Activated T-cell treated with anti-CD3 and anti-CD28 coated beads, Interleukin-2, amount 50 U/mL, for 1 hour (primary cell): ENCODE measurements around the gene C6orf141.

Experiments
- DNase-seq: peaks from one replicate; pipeline ENCODE4 v3.0.0-alpha.2; 2020

The C6orf141 gene

GRCh38 chr6:49540614-49541013 is 9.9 kb upstream of the C6orf141 start:
- DNase-seq = no peak

GRCh38 chr6:49541210-49541724 is 9.2 kb upstream of the C6orf141 start:
- DNase-seq = no peak

DNA sequence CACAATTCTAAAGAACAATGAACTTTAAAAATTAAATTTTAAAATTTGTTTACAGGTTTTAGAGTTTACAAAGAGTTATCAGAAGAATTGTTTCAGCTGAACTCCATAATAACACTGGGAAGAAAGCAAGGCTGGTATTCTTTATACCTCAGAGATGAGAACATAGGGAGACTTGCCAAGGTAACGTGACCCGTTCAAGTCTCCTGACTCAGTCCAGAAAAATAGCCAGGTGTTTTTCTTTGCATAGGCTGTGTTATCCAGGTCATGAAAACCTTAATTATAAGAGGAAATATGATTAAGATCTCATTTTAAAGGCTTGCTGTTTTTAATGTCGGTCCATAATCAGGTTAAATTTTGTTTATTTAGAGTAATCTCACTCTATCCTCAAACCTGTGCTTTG is 8.5 kb upstream of the C6orf141 start:
- no peak for DNase-seq

- no peak for DNase-seq
Measured at GRCh38 chr6:49543087-49543858, 7.2 kb upstream of the C6orf141 start.

DNA sequence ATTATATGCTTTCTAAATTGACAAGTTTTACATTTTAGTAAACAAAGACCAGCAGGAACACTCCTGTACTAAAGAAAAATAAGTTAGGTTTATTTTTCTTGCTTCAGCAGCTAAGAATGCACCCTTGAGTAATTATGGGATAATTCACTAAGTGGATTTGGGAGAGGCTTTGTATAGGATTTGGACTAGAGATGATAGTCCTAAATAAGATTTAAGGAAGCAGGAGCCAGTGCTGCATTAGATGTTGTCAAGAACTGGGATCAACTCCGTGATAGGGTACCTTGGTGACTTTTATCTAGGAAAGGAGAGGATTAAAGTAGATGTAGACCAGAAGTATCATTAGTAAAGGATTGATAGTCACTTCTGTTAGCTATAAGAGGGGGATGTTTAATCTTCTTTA is 4.1 kb upstream of the C6orf141 start:
- DNase-seq = no peak

DNA sequence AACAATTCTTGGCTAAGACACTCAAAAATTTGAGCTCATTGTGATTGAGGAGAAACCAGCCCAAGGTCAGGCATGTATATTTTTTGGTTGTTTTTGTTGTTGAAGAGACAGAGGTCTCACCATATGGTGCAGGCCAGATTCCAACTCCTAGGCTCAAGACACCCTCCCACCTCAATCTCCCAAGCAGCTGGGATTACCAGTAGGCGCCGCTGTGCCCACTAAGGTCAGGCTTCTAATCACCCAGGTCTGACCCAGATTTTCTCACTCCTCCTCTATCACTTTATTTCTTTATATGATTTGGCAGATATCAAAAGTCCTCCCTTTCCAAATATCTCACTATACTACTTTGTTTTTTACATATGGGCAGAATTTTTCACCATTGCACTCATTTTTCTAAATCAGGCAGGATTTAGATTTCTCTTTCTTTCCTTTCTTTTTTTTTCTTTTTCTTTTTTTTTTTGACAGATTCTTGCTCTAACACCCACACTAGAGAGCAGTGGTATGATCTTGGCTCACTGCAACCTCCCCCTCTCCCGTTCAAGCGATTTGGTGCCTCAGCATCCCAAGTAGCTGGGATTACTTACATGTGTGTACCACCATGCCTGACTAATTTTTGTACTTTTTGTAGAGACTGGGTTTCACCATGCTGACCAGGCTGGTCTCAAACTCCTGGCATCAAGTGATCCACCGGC is 1.7 kb upstream of the C6orf141 start:
- DNase-seq = no peak

DNA sequence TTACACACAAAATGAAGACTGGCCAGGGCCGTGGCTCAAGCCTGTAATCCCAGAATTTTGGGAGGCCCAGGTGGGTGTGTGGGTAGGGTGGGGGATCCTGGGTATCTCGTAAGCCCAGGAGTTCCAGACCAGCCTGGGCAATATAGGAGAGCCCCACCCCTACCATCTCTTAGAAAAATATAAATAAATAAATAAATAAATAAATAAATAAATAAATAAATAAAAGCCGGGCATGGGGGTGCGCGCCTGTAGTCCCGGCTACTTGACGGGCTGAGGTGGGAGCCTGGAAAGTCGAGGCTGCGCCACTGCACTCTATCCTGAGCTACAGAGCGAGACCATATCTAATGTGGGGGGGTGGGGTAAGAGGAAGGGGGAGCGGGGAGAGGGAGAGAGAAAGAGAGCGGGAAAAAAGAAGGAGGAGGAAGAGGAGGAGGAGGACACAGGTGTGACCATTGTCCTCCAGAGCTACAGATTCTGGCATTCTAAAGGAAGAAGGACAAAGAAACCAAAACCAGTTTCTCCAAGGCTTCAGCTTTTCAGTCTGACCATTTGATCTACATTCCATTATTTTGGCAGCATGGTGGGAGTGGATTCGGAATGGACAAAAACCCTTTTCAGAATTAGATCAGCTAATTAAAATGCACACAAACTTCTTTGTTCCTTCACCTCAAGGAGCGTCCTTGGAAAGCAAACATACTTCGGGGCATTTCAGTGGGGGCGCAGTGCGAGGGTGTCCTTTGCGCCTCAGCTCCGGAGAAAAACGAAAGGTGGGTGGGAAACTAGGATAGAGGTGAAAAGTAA is 577 bp upstream of the C6orf141 start:
- no peak for DNase-seq

DNA sequence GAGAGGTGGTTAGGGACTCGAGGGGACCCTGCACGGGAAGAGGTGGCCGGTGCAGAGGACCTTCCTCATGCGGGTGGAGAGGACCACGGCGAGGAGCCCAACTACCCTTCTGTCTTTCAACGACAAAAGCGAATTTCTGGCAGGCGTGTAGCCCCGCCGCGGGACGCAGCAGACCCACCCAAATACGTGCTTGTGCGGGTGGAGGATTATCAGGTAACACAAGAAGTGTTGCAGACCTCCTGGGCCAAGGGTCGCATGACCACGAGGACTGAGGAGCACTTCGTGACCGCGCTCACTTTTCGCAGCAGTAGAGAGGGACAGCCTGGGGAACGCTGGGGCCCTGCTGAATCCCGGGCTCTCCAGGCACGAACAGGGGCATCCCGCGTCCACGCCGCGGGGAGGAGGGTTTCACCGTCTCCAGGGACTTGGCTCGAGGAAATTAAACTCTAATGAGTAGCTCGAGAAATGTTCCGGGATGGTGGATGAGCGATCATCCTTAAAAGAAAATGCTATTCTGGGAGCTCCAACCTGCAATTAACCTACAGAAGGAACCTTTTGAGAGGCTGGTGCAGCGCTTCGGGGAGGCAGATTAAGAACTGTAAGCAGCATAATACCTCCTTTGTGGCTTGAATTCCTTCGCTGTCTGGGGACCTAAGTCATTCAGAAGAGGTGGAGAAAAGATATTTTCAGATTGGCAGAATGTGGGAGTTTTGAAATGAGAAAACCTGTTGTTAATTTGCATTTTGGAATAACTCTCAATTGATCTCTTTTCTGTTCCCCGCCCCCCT is 804 bp downstream of the C6orf141 start:
- no peak for DNase-seq

- no peak for DNase-seq
Measured at GRCh38 chr6:49551866-49552129, 1.3 kb downstream of the C6orf141 start.

DNA sequence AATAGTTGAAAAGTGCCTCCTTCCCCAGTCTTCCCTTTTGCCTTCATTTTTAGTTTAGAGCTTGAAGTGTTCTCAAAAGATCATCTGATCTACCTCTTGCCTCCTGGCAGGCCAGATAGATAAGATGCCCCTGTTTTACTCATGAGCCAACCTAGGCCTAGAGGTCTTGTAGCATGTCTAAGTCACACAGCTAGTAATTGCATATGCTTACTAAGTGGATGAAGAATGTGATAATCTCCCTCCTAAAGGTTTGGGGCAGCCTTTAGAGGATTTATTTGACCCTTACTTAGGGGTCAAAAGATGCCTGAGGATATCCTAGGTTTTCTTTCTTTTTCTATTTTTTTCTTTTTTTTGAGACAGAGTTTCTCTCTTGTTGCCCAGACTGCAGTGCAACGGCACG is 2.1 kb downstream of the C6orf141 start:
- no peak for DNase-seq

GRCh38 chr6:49553384-49553783 is 2.9 kb downstream of the C6orf141 start:
- DNase-seq = no peak

DNA sequence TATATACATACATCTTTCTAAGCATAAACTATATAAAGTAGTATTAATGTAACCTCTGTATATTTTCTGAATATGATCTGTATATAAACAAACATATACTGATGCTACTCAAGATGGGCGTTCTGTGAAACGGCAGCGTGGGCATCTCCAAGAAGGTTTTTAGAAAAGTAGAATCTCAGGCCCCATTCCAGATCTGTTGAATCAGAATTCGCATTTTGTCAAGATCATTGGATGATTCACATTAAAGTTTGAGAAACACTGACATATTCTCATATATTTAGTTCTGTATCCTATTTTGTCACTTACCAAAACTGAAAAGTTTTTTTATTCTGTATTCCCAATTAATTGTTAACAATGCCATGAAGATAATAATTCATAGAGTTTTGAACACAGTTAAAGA is 5.5 kb downstream of the C6orf141 start:
- no peak for DNase-seq

DNA sequence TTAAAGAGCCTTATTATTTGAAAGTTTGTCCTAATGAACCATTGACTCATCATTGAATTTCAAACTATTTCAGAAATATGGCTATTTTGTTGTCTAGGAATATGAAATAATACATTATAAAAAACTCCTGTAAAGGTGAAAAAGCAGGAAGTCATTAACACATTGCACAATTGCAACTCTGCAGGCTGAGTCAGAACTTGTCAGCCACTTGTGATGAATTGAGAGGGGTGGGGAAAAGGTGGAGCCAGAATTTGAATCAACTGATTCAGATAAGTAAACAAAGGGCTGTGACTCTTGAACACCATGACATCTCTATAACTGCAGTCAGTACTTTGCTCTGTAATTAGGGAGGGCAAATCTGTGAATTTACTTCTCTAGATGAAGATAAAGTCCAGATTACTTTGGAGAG is 6.0 kb downstream of the C6orf141 start:
- DNase-seq = no peak

DNA sequence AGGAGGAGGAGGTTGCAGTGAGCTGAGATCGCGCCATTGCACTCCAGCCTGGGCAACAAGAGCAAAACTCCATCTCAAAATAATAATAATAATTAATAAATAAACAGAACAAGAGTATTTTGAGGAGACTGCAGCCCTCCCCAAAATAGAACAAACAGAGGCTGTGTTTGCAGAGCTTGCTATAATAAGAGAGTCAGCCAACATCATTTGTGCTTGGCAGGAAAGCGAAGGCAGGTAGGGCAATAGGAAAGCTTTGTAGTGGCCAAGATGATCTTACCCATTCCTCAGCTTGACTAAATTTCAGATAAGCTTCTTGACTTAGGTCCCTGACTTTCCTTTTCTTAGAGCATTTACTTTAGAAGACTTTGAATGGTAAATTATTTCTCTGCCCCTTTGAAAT is 6.7 kb downstream of the C6orf141 start:
- no peak for DNase-seq

- no peak for DNase-seq
Measured at GRCh38 chr6:49558238-49558637, 7.8 kb downstream of the C6orf141 start.

DNA sequence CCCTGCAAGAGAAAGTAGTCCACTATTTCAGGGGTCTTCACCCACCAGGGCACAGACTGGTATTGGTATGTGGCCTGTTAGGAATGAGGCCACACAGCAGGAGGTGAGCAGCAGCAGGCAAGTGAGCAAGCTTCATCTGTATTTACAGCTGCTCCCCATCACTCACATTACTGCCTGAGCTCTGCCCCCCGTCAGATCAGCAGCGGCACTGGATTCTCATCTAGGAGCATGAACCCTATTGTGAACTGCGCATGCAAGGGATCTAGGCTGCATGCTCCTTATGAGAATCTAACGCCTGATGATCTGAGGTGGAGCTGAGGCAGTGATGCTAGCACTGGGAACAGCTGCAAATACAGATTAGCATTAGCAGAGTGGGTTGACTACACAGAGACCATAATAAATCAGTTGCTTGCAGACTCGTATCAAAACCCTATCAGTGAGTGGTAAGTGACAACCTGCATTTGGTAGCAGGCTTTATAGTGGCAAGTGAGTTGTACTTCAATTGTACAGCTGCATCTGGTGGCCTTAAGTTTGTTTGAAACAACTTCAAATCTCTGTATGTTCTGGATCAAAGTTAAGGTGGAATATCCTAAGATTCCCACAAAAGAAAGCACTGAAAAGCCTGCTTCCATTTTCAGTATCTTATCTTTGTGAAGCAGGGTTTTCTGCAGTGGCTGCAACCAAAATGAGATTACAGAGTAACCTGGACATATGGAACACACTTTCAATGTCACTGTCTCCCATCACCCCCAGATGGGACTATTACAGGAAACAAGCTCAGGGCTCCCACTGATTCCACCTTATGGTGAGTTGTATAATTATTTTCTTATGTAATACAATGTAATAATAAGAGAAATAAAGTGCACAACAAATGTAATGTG is 12.8 kb downstream of the C6orf141 start:
- no peak for DNase-seq

GRCh38 chr6:49564552-49564951 is 14.1 kb downstream of the C6orf141 start:
- no peak for DNase-seq

GRCh38 chr6:49565261-49565660 is 14.8 kb downstream of the C6orf141 start:
- no peak for DNase-seq

DNA sequence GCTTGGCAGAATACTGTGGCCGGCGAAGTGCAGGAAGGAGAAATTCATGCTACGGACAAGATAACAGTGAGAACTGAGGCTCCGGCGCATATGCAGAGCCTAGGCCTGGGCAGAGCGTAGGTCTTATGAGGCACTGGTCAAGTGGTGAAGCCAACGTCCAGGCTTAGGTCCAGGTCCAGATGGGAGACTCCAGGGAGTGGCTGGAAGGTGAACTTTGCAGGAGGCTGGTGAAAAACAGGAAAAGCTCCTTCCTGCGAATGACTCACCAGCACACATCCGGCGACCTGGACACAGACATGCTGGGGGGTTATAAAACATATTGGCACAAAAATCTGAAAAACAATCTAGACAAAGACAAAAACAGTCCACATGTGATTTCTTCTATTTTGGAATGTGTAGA is 15.4 kb downstream of the C6orf141 start:
- no peak for DNase-seq

DNA sequence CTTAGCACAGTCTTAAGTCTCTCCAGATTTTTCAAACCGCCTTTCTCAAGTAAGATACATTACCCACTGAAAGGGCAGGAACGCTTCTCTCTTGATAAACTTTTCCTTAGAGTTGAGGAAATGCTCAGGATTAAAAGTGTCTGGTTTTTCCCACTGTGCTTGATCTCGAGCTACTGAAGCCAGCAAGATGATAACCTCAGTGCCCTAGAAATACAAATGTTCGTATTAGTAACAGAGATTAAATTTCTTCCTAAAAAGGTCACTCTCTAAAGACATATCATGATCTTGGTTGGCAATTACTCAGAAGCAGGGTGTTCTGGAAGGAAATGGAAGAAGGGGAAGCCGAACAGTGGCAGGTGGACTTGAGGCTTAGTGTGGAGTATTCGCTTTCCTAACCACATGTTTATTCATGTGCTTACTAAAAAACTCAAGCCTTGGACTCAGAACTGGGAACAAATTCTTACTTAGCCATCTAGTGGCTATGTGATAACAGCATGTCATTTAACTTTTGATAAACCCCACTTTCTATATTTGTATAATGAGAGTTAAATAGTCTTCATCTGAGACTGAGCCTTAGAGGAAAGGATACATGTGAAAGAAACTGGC is 20.1 kb downstream of the C6orf141 start:
- DNase-seq = no peak

DNA sequence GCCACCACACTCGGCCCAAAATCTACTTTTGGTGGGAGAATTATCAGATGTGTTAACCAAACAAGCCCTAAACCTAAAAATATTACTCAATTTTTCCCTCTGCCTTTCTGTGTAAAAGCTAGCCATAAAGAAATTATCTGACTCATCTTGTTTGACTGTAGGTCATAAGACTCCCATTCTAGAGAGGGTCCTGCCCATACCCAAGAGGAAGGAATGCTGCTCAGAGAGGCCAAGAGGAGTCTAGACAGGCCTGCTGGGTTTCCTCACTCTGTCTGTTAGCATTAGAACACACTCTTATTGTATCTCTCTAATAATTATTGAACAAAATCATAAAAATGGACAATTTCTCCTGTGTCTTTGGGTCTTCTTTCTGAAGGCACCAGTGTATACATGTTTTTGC is 26.1 kb downstream of the C6orf141 start:
- DNase-seq = no peak

DNA sequence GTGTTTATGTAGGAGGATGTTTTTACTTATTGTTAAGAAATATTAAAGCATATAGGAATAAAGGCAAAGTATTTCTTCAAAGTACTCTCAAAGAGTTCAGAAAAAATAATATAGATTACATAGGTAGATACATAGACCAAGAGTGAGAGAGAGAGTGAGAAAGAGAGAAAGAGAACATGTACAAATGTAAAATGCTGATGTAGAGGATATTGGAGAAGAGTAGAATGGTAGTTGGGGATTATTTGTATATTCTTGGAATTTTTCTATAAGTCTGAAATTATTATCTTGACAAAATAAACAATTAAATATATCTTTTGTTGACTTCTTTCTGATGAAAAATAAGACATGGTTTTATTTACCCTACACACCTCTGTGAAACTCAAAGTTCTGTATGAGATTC is 29.2 kb downstream of the C6orf141 start:
- DNase-seq = no peak
